B cell (primary cell): ENCODE results near the gene TXNDC2.

Experiments used
- CTCF ChIP-seq: fragments of 200-600 bp; IDR thresholded peaks from one replicate; pipeline ENCODE4 v1.8.0; 2022; ENCODE audit warnings: antibody characterized with exemption, mild to moderate bottlenecking
- EZH2 ChIP-seq: IDR thresholded peaks from 2 replicates; pipeline ENCODE4 v1.6.1; 2012; ENCODE audit warnings: borderline replicate concordance, low read depth, mild to moderate bottlenecking, moderate library complexity, low read length; ENCODE audit not compliant: insufficient read depth, poor library complexity, severe bottlenecking

GRCh38 chr18:9915291-9916076 lies 29.7 kb downstream of the TXNDC2 start:
- TF ChIP-seq CTCF = no peak
- no peak for TF ChIP-seq EZH2
